ENCODE data around the gene SOD2. TPM values are rescaled to one million over a fixed set of nuclear protein-coding genes. Genes with fewer than 3 reads are reported as not detected.

The SOD2 gene
- total RNA-seq, 1 experiment from 2014 or later, result 98.6 TPM

DNA sequence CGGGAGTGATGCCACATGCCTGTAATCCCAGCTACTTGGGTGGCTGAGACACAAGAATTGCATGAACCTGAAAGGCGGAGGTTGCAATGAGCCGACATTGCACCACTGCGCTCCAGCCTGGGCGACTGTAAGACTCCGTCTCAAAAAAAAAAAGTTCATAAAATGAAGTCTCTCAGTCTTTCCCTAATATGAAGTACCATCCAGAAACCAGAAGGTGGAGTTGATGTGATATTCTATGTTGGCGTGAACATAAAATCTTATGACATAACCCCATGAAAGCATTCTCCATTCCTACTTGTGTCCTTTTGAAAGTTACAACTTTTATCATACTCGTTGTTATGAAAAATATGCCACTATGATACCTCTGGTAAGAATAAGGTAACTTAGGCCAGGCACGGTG, 5.7 kb downstream of the SOD2 start:
- Histone ChIP-seq H3K79me2 (ENCODE audit: insufficient read depth, low read length) (peaks cover 62% of the 10 kb centered on the region), H3K4me2 (ENCODE audit: low read length) (no peak overlapping the region), H3K4me3 (replicated peaks in 1 of 2; ENCODE audit: low read depth in 1 of 2, low read length in 2 of 2) (no peak overlapping the region), H4K20me1 (ENCODE audit: insufficient read depth) (no peaks in the 10 kb centered on the region), H3K27ac (ENCODE audit: low read depth, low read length) (no peak overlapping the region), H3K9me2 (ENCODE audit: insufficient read depth) (no peaks in the 10 kb centered on the region), H3K36me3 (ENCODE audit: control insufficient read depth in 1 of 2, insufficient read depth in 2 of 2, low read length in 2 of 2) (peaks cover 19 to 35% of the 10 kb centered on the region in 2 experiments), H3K4me1 (ENCODE audit: control insufficient read depth in 1 of 2, insufficient read depth in 2 of 2, low read length in 2 of 2) (peaks cover 8 to 15% of the 10 kb centered on the region in 2 experiments), H2AFZ (ENCODE audit: low read depth, low read length, poor library complexity, severe bottlenecking) (no peak overlapping the region), H3K9ac (ENCODE audit: low read length) (no peak overlapping the region), H3K27me3 (ENCODE audit: insufficient read depth, low read length) (no peaks in the 10 kb centered on the region), H3K9me3 (ENCODE audit: control insufficient read depth in 1 of 2, insufficient read depth in 1 of 2, low read depth in 1 of 2, low read length in 2 of 2) (no peaks in the 10 kb centered on the region)
- BruUV-seq (replicated peaks), result no TSS peak
- TF ChIP-seq, protein P1, sequence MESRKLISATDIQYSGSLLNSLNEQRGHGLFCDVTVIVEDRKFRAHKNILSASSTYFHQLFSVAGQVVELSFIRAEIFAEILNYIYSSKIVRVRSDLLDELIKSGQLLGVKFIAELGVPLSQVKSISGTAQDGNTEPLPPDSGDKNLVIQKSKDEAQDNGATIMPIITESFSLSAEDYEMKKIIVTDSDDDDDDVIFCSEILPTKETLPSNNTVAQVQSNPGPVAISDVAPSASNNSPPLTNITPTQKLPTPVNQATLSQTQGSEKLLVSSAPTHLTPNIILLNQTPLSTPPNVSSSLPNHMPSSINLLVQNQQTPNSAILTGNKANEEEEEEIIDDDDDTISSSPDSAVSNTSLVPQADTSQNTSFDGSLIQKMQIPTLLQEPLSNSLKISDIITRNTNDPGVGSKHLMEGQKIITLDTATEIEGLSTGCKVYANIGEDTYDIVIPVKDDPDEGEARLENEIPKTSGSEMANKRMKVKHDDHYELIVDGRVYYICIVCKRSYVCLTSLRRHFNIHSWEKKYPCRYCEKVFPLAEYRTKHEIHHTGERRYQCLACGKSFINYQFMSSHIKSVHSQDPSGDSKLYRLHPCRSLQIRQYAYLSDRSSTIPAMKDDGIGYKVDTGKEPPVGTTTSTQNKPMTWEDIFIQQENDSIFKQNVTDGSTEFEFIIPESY (IDR thresholded peaks at IDR 0.05; ENCODE audit: extremely low read depth, insufficient replicate concordance, low read length), result no peak
- TF ChIP-seq, protein P2, sequence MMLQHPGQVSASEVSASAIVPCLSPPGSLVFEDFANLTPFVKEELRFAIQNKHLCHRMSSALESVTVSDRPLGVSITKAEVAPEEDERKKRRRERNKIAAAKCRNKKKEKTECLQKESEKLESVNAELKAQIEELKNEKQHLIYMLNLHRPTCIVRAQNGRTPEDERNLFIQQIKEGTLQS (IDR thresholded peaks at IDR 0.05), result no peak
- TF ChIP-seq CBX3 (IDR thresholded peaks at IDR 0.05; ENCODE audit: low read depth) (no peak), ZNF274 (IDR thresholded peaks at IDR 0.05; ENCODE audit: low read depth, low read length) (no peak), EGR1 (IDR thresholded peaks at IDR 0.05; ENCODE audit: low read depth) (no peak), EZH2phosphoT487 (IDR thresholded peaks at IDR 0.05; ENCODE audit: borderline replicate concordance) (no peak), ZFX (IDR thresholded peaks at IDR 0.05) (no peak), ELF1 (IDR thresholded peaks at IDR 0.05; ENCODE audit: borderline replicate concordance, low read depth) (no peak), POLR2A (IDR thresholded peaks at IDR 0.05; ENCODE audit: borderline replicate concordance, extremely low read depth, insufficient read depth, insufficient read length) (no peak)
- TF ChIP-seq, protein P3, sequence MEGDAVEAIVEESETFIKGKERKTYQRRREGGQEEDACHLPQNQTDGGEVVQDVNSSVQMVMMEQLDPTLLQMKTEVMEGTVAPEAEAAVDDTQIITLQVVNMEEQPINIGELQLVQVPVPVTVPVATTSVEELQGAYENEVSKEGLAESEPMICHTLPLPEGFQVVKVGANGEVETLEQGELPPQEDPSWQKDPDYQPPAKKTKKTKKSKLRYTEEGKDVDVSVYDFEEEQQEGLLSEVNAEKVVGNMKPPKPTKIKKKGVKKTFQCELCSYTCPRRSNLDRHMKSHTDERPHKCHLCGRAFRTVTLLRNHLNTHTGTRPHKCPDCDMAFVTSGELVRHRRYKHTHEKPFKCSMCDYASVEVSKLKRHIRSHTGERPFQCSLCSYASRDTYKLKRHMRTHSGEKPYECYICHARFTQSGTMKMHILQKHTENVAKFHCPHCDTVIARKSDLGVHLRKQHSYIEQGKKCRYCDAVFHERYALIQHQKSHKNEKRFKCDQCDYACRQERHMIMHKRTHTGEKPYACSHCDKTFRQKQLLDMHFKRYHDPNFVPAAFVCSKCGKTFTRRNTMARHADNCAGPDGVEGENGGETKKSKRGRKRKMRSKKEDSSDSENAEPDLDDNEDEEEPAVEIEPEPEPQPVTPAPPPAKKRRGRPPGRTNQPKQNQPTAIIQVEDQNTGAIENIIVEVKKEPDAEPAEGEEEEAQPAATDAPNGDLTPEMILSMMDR (IDR thresholded peaks at IDR 0.05 in 2 of 3, conservative IDR thresholded peaks at IDR 0.05 in 1 of 3; ENCODE audit: borderline replicate concordance in 1 of 3, insufficient read depth in 1 of 3, low read depth in 2 of 3, low read length in 2 of 3), result no peak
- ChIA-PET POLR2A (no interaction called here), RAD21 (ENCODE audit: low non-redundant PET in 1 of 2, low total read pairs in 2 of 2, uncharacterized antibody in 2 of 2, unreplicated experiment in 2 of 2) (no interaction called here), CTCF (no interaction called here)
- no peak for ATAC-seq
- no peak for DNase-seq (ENCODE audit: low read depth, low spot score)
- intact Hi-C loops (cut with micrococcal nuclease), result no loop called here
